CD8-positive, alpha-beta memory T cell (primary cell): Measurements from ENCODE around the gene FA2H. TPM values are rescaled to one million over a fixed set of nuclear protein-coding genes. Genes with fewer than 3 reads are reported as not detected.

Experiments
- CTCF ChIA-PET: fragments of 350-600 bp; sonication (Branson Sonifier 250); formaldehyde crosslinking; loops from one replicate; lab custom pipeline; 2021; ENCODE audit warnings: antibody characterized with exemption; lab: Charles Lee
- POLR2A ChIA-PET: fragments of 350-600 bp; sonication (Branson Sonifier 250); formaldehyde crosslinking; loops from one replicate; lab custom pipeline; 2021; ENCODE audit warnings: antibody characterized with exemption; lab: Charles Lee
- DNase-seq, 5 donors: peaks; one replicate each; pipeline versions ENCODE4 v3.0.0 to v3.0.0-alpha.2; 2020 to 2022; ENCODE audit warnings: mixed read lengths in 1 of 5
- H3K27ac ChIP-seq: one replicate; pipeline ENCODE4 v1.7.0; 2013; ENCODE audit warnings: low read depth, mild to moderate bottlenecking, low read length, moderate library complexity
- H3K27me3 ChIP-seq: 2 replicates; pipeline ENCODE4 v1.7.0; 2013; ENCODE audit warnings: low read length, mild to moderate bottlenecking; ENCODE audit not compliant: insufficient read depth, poor library complexity, severe bottlenecking
- H3K36me3 ChIP-seq: 2 replicates; pipeline ENCODE4 v1.7.0; 2013; ENCODE audit warnings: mild to moderate bottlenecking, low read length, moderate library complexity; ENCODE audit not compliant: insufficient read depth
- H3K4me1 ChIP-seq: 2 replicates; pipeline ENCODE4 v1.7.0; 2013; ENCODE audit warnings: mild to moderate bottlenecking, low read length, moderate library complexity; ENCODE audit not compliant: insufficient read depth
- H3K4me3 ChIP-seq: 2 replicates; pipeline ENCODE4 v1.7.0; 2013; ENCODE audit warnings: mild to moderate bottlenecking, low read length
- H3K9me3 ChIP-seq: 2 replicates; pipeline ENCODE4 v1.7.0; 2013; ENCODE audit warnings: mild to moderate bottlenecking, low read length
- H3K27ac Mint-ChIP-seq, 8 donors: one replicate each; pipeline ENCODE4 v1.8.0; 2020 to 2021; ENCODE audit warnings: mixed read lengths in 8 of 8, mild to moderate bottlenecking in 6 of 8, inconsistent platforms in 3 of 8, moderate library complexity in 3 of 8
- H3K27me3 Mint-ChIP-seq, 2 donors: one replicate each; pipeline ENCODE4 v1.8.0; 2020 to 2021; ENCODE audit warnings: mixed read lengths in 2 of 2, mild to moderate bottlenecking in 1 of 2, moderate library complexity in 1 of 2
- H3K36me3 Mint-ChIP-seq, 3 donors: one replicate each; pipeline ENCODE4 v1.8.0; 2020 to 2021; ENCODE audit warnings: mixed read lengths in 3 of 3, inconsistent platforms in 1 of 3, mild to moderate bottlenecking in 1 of 3
- H3K4me1 Mint-ChIP-seq, 3 donors: one replicate each; pipeline ENCODE4 v1.8.0; 2020 to 2021; ENCODE audit warnings: mixed read lengths in 3 of 3, inconsistent platforms in 1 of 3, mild to moderate bottlenecking in 1 of 3
- H3K4me3 Mint-ChIP-seq, 7 donors: one replicate each; pipeline ENCODE4 v1.8.0; 2020 to 2021; ENCODE audit warnings: mixed read lengths in 7 of 7, mild to moderate bottlenecking in 6 of 7, moderate library complexity in 4 of 7, inconsistent platforms in 2 of 7
- H3K9me3 Mint-ChIP-seq, 5 donors: one replicate each; pipeline ENCODE4 v1.8.0; 2020 to 2022; ENCODE audit warnings: mixed read lengths in 5 of 5, mild to moderate bottlenecking in 3 of 5, moderate library complexity in 2 of 5, inconsistent platforms in 1 of 5
- polyA plus RNA-seq: library from polyadenylated mRNA; unstranded; fragments of 300-500 nt; fragmentation: Illumina TruSeq; gene quantifications from one replicate; pipeline ENCODE4 v1.2.3, GENCODE V29; 2021
- total RNA-seq, 2 experiments: library from RNA; stranded (reverse); gene quantifications; one replicate each; pipeline ENCODE4 v1.2.3, GENCODE V29; 2021

Gene FA2H
- total and polyA plus RNA-seq, 3 experiments from 2014 or later = not detected

DNA sequence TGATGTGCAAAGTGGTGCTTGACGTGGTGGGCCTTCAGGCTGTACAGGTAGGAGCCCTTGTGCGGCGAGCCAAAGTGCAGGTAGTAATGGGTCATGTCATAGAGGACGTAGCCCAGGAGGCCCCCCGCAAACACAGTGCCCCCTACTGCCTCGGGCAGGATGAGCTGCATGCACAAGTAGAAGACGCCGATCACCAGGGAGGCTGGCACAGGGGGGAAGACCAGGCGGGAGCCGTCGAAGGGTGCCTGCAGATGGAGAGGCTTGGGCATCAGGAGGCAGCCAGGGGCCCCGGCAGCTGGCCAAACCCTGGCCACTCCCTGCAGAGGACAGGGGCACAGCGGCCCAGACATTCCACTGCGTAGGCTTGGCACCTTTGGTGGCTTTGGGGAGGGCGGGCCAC, 58.3 kb downstream of the FA2H start:
- POLR2A ChIA-PET = no interaction called here
- no peaks in the 10 kb centered on the region for H3K4me1 Mint-ChIP-seq
- Histone ChIP-seq H3K36me3 (no peaks in the 10 kb centered on the region), H3K9me3 (no peaks in the 10 kb centered on the region), H3K27ac (no peak overlapping the region), H3K27me3 (no peaks in the 10 kb centered on the region), H3K4me3 (no peak overlapping the region), H3K4me1 (no peaks in the 10 kb centered on the region)
- CTCF ChIA-PET = no interaction called here
- H3K9me3 Mint-ChIP-seq = no peaks in the 10 kb centered on the region
- H3K36me3 Mint-ChIP-seq = no peaks in the 10 kb centered on the region
- H3K4me3 Mint-ChIP-seq = no peak overlapping the region
- no peaks in the 10 kb centered on the region for H3K27me3 Mint-ChIP-seq
- no peak for DNase-seq
- no peak overlapping the region for H3K27ac Mint-ChIP-seq

DNA sequence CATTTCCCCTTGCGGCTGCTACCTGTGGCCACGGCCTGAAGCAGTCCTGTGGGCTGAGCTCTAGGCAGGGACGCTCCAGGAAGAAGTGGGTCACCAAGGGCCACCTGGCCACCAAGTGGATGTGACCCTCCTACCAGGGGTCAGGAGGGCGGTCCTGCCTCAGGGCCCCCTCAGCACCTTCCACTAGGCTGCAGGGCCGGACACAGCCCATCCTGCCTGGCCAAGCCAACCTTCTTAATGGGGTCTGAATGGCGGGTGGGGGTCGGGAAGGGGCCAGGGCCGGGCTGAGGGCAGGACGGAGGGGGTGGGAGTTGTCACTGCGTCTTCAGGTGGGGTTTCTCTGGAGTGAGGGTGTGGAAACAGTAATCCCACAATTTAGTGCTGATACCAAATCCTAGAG, 60.7 kb downstream of the FA2H start:
- Mint-ChIP-seq H3K27me3 (no peaks in the 10 kb centered on the region), H3K36me3 (no peaks in the 10 kb centered on the region), H3K4me1 (peaks cover 0 to 6% (median 2%) of the 10 kb centered on the region in 3 donors), H3K27ac (no peak overlapping the region), H3K9me3 (no peaks in the 10 kb centered on the region), H3K4me3 (no peak overlapping the region)
- no peaks in the 10 kb centered on the region for H3K4me1 ChIP-seq
- CTCF ChIA-PET = interaction anchor here (6.1 kb wide), 1 partner anchor 149 kb away, joined by 41 read pairs; no protein-coding TSS in a partner anchor
- H3K36me3 ChIP-seq = no peaks in the 10 kb centered on the region
- H3K27me3 ChIP-seq = no peaks in the 10 kb centered on the region
- no peaks in the 10 kb centered on the region for H3K9me3 ChIP-seq
- POLR2A ChIA-PET = no interaction called here
- H3K27ac ChIP-seq = no peak overlapping the region
- H3K4me3 ChIP-seq = no peak overlapping the region
- DNase-seq = no peak

DNA sequence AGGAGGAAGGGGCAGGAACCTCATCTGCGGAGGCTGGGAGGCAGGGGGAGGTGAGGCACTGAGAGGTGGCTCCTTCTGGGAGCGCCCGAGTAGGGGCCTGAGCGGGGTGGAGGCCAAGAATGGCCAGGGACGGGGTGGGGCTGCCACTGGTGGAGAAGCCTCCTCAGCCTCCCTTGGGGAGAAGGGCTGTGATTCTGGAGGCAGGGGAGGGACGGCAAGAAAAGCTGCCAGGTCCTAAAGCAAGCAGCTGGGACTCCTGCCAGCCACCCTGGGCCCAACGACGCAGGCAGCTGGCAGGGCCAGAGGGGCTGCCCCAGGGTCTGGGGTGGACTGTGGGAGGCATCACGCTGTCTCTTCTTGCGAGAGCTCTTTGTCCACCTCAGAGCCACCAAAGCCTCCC, 61.3 kb downstream of the FA2H start:
- Histone ChIP-seq H3K4me1 (no peaks in the 10 kb centered on the region), H3K9me3 (no peaks in the 10 kb centered on the region), H3K27ac (no peak overlapping the region), H3K27me3 (no peaks in the 10 kb centered on the region), H3K4me3 (no peak overlapping the region), H3K36me3 (no peaks in the 10 kb centered on the region)
- DNase-seq = no peak
- Mint-ChIP-seq H3K9me3 (no peaks in the 10 kb centered on the region), H3K36me3 (no peaks in the 10 kb centered on the region), H3K4me1 (peaks cover 0 to 6% (median 2%) of the 10 kb centered on the region in 3 donors), H3K27me3 (peaks cover 0 to under 1% of the 10 kb centered on the region in 2 donors), H3K4me3 (no peak overlapping the region), H3K27ac (no peak overlapping the region)
- ChIA-PET CTCF (interaction anchor here (1.4 to 6.1 kb wide), 2 partner anchors 150 to 397 kb away, joined by 4 to 41 read pairs; no protein-coding TSS in a partner anchor), POLR2A (interaction anchor here (1.7 kb wide), 1 partner anchor 13 kb away, joined by 6 read pairs; the partner anchor contains the start of gene MLKL)

DNA sequence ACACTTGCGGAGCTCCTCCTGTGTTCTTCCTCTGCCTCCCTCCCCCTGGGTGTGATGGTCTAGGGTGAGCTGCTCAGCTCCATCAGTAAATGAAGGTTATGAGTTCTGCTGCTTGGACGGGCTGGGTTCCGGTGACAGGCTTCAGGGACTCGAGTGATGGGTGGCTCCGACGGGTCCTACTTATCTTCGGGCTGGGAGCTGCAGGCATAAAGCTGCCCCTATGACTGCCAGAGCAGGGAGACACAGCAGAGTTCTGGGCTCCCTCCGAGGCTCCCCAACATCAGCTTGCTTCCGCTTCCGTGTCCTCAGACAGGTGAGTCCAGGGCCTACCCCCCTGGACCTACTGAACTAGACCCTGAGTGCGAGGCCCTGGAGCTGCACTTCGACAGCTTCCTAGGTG, 62.7 kb downstream of the FA2H start:
- H3K36me3 Mint-ChIP-seq = no peaks in the 10 kb centered on the region
- H3K4me3 Mint-ChIP-seq = no peak overlapping the region
- no peaks in the 10 kb centered on the region for H3K9me3 ChIP-seq
- H3K4me3 ChIP-seq = no peak overlapping the region
- H3K27ac ChIP-seq = no peak overlapping the region
- no peak overlapping the region for H3K27ac Mint-ChIP-seq
- DNase-seq = no peak
- no peaks in the 10 kb centered on the region for H3K9me3 Mint-ChIP-seq
- no peaks in the 10 kb centered on the region for H3K27me3 ChIP-seq
- peaks cover 0 to 3% of the 10 kb centered on the region in 2 donors for H3K27me3 Mint-ChIP-seq
- H3K36me3 ChIP-seq = no peaks in the 10 kb centered on the region
- H3K4me1 Mint-ChIP-seq = peaks cover 0 to 6% (median 2%) of the 10 kb centered on the region in 3 donors
- no peaks in the 10 kb centered on the region for H3K4me1 ChIP-seq
- CTCF ChIA-PET = interaction anchor here (0.5 to 6.1 kb wide), 5 partner anchors 12 to 398 kb away, joined by 3 to 41 read pairs (median 4); partner anchors contain the start of genes MLKL and RFWD3
- POLR2A ChIA-PET = interaction anchor here (1.7 kb wide), 1 partner anchor 11 kb away, joined by 6 read pairs; the partner anchor contains the start of gene MLKL

DNA sequence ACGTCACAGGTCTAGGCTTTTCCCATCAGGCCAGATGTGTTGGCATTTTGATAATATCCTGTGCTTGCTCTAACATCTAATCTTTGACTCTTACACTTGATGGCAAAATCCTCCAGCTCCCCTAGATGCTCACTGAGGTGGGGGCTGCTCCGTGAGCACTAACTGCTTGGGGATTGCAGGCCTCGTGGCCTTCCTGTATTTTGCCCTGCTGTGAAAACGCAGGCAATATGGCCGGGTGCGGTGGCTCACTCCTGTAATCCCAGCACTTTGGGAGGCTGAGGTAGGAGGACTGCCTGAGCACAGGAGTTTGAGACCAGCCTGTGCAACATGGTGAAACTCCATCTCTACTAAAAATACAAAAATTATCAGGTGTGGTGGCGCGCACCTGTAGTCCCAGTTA, 64.2 kb downstream of the FA2H start:
- H3K27ac ChIP-seq = no peak overlapping the region
- Mint-ChIP-seq H3K36me3 (no peaks in the 10 kb centered on the region), H3K27me3 (peaks cover 0 to 3% of the 10 kb centered on the region in 2 donors), H3K27ac (no peak overlapping the region), H3K4me1 (peaks cover 0 to 6% (median 2%) of the 10 kb centered on the region in 3 donors), H3K4me3 (no peak overlapping the region), H3K9me3 (no peaks in the 10 kb centered on the region)
- no peak for DNase-seq
- no peaks in the 10 kb centered on the region for H3K36me3 ChIP-seq
- ChIA-PET CTCF (interaction anchor here (0.6 to 6.1 kb wide), 8 partner anchors 10 to 400 kb away, joined by 3 to 41 read pairs (median 4); partner anchors contain the start of gene MLKL), POLR2A (no interaction called here)
- H3K4me3 ChIP-seq = no peak overlapping the region
- H3K9me3 ChIP-seq = no peaks in the 10 kb centered on the region
- no peaks in the 10 kb centered on the region for H3K4me1 ChIP-seq
- H3K27me3 ChIP-seq = no peaks in the 10 kb centered on the region

DNA sequence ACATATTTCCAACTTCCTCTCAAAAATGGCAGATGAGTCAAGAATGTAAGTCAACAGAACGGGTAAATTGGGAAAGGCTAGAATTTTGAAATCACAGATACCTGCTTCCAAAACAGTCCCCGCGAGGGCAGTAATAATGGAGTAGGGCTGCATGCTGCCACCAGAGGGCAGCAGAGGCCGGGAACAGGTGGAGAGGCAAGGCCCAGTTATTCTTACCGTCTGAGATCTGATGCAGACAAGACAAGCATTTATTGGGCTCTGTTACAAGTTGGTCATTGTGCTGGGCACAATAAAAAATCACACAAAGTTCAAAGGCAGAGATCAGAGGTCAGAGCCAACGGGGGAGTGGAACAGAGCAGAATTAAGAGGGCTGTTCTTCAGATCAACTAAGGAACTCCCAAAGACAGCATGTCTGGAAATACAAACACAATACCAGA, 65.2 kb downstream of the FA2H start:
- no peak overlapping the region for H3K4me3 ChIP-seq
- no peak overlapping the region for H3K4me3 Mint-ChIP-seq
- H3K27me3 Mint-ChIP-seq = peaks cover 0 to 3% of the 10 kb centered on the region in 2 donors
- no peaks in the 10 kb centered on the region for H3K9me3 ChIP-seq
- H3K4me1 ChIP-seq = no peaks in the 10 kb centered on the region
- peak overlapping the region in 6 of 8 donors; percentile 17 to 81 (median 68) for H3K27ac Mint-ChIP-seq
- ChIA-PET POLR2A (no interaction called here), CTCF (interaction anchor here (0.6 to 6.1 kb wide), 8 partner anchors 9 to 401 kb away, joined by 3 to 41 read pairs (median 4); partner anchors contain the start of gene MLKL)
- no peaks in the 10 kb centered on the region for H3K27me3 ChIP-seq
- no peaks in the 10 kb centered on the region for H3K36me3 ChIP-seq
- peak; percentile 67 to 85 (median 70) for DNase-seq
- no peaks in the 10 kb centered on the region for H3K9me3 Mint-ChIP-seq
- no peak overlapping the region for H3K27ac ChIP-seq
- H3K4me1 Mint-ChIP-seq = peaks cover 0 to 6% (median 2%) of the 10 kb centered on the region in 3 donors
- no peaks in the 10 kb centered on the region for H3K36me3 Mint-ChIP-seq

DNA sequence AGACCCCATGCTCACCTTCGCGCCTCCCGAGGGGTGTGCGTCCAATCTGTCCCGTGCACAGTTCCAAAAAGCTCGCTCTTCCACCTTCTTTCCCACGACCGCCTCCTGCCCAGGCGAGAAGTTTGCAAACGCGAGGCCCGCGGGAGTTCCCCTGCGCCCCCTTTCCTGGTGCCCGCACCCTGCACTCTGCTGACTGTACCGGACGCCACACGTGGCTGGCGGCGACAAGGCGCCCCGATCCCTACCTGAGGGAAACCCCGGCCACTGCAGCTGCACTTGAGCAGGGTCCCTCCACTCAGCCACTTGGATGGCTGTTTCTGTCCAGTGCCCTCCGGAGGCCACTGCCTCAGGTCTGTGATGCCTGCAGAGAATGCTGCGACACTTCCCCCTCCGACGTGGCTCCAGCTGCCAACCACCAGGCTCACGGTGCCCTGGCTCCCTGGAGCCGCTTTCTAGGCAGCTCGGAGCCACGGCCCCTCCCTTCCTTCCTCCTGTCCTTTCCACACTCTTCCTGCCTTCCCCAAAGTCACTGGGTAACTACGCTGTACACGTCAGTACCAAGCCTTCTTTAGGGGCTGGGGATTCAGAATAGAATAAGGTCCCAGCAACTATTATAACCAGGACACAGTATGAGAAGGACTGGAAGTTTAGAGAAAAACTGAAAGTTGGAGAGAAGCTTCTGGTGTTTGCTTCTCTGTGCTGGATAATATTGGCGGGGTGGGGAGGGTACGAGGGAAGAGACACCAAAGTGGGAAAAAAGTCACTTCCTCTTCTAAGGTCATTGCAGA, 74.0 kb downstream of the FA2H start, which contains the start of gene MLKL:
MLKL (minus strand) TSS at position 425 of the 788 bp plus-strand sequence. CDS start 5,105 bp downstream, outside the sequence.
- H3K27ac Mint-ChIP-seq = peak within 1 kb of the TSS; percentile 91 to 100 (median 98)
- H3K36me3 Mint-ChIP-seq = peaks cover 0 to 14% (median 4%) of the 10 kb centered on the region in 3 donors
- peak within 1 kb of the TSS; percentile 93 to 100 (median 100) for H3K4me3 Mint-ChIP-seq
- H3K27me3 ChIP-seq = no peaks in the 10 kb centered on the region
- H3K4me3 ChIP-seq = peak within 1 kb of the TSS; percentile 79
- peaks cover under 1% of the 10 kb centered on the region for H3K36me3 ChIP-seq
- peaks cover 33% of the 10 kb centered on the region for H3K4me1 ChIP-seq
- ChIA-PET CTCF (interaction anchor here (0.7 to 2.7 kb wide), 5 partner anchors 9 to 411 kb away, joined by 3 to 25 read pairs (median 3); no protein-coding TSS in a partner anchor), POLR2A (interaction anchor here (1.0 to 3.4 kb wide), 3 partner anchors 12 to 94 kb away, joined by 4 to 21 read pairs (median 6); partner anchors contain the start of genes GLG1 and RFWD3)
- peak within 1 kb of the TSS; percentile 69 for H3K27ac ChIP-seq
- H3K27me3 Mint-ChIP-seq = no peaks in the 10 kb centered on the region
- H3K4me1 Mint-ChIP-seq = peaks cover 52 to 62% (median 60%) of the 10 kb centered on the region in 3 donors
- no peaks in the 10 kb centered on the region for H3K9me3 Mint-ChIP-seq
- H3K9me3 ChIP-seq = no peaks in the 10 kb centered on the region
- DNase-seq = peak; percentile 49 to 68 (median 56)
